Spinal cord (tissue), 10 donors: ENCODE measurements around the gene SUPT6H. TPM values are rescaled to one million over a fixed set of nuclear protein-coding genes. Genes with fewer than 3 reads are reported as not detected.
"Not testable (repeated sequence)": the region's sequence is repeated elsewhere in the genome, so short reads cannot be mapped to it uniquely, and the experiment has no call there.

Experiments
- DNase-seq, 6 donors: peaks; one replicate each; pipeline versions ENCODE4 v3.0.0 to v3.0.0-alpha.2; 2013 to 2015; ENCODE audit warnings: low spot score in 6 of 6, low read depth in 4 of 6
- H3K27ac ChIP-seq: one replicate; pipeline ENCODE4 v1.5.1; 2013; ENCODE audit warnings: low read depth, low read length, control low read depth
- H3K27me3 ChIP-seq: one replicate; pipeline ENCODE4 v1.6.1; 2013; ENCODE audit warnings: low read length; ENCODE audit not compliant: control insufficient read depth, insufficient read depth
- H3K36me3 ChIP-seq: one replicate; pipeline ENCODE4 v1.6.1; 2013; ENCODE audit warnings: low read length; ENCODE audit not compliant: control insufficient read depth, insufficient read depth
- H3K4me1 ChIP-seq: one replicate; pipeline ENCODE4 v1.6.1; 2013; ENCODE audit warnings: low read length; ENCODE audit not compliant: control insufficient read depth, insufficient read depth
- H3K4me3 ChIP-seq: one replicate; pipeline ENCODE4 v1.5.1; 2013; ENCODE audit warnings: low read depth, low read length, control low read depth
- H3K9me3 ChIP-seq: one replicate; pipeline ENCODE4 v1.6.1; 2013; ENCODE audit warnings: low read length; ENCODE audit not compliant: control insufficient read depth, insufficient read depth
- WGBS: methylation state at CpG from one replicate; pipeline ENCODE4 v1.1.5; 2013; ENCODE audit warnings: missing lambda C conversion rate; ENCODE audit not compliant: insufficient coverage; 5-methylcytosine and 5-hydroxymethylcytosine counted together
- polyA plus RNA-seq, 2 donors: library from polyadenylated mRNA; unstranded; fragments of 120-200 nt; gene quantifications; one replicate each; pipeline ENCODE4 v1.2.1, GENCODE V29; 2013; ENCODE audit not compliant: insufficient read length in 2 of 2
- total RNA-seq, 2 donors: library from RNA; depleted of rRNA in 1 of 2; stranded (reverse); fragments of 120-200 nt in 1 of 2; fragments of >200 nt in 1 of 2; gene quantifications; one replicate each; pipeline versions ENCODE4 v1.2.3 to v1.2.4, GENCODE V29; 2013 to 2014
- donor health status: healthy.

Gene SUPT6H
- total and polyA plus RNA-seq, 4 donors: 46.8 to 63.7 (median 53.9) TPM

DNA sequence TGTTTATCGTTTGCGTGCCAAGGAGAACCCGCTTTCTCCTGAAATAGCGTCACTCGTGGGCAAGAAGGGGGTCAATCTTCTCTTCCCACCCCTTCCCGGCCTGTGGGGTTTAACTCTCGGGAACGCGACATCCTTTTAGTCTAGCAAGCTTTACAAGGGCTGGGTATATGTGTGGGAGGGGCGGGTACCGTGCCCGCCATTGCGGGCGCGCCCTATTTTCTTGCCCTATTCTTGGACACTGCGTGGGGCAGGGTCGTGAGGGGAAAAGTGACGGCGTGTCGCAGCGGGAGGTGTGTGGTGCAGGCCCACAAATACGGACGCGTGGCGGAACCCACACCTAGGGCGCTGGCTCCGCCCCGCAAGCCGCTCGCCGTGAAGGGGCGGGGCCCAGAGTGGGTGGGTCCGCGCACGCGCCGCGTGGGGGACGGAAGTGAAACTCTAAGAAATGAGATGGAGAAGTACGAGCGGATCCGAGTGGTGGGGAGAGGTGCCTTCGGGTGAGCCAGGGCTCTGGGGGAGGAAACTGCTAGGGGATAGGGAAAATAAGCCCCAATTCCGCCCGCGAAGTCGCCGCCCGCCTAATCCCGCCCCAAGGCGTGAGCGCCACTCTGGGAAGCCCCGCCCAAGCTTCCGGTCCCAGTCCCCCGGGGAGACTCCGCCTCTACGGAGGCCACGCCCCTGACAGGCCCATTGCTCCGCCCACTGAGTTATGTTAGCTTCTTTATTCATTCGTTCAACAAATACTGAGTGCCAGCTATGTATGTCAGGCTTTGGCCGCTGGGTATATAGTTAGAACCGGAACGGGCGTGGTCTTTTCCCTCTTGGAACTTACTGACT, 66.6 kb downstream of the SUPT6H start, which contains the start of gene NEK8:
NEK8 (plus strand) TSS at position 425 of the 837 bp plus-strand sequence; CDS start at position 451, 26 bp downstream.
- Histone ChIP-seq H3K4me3 (peak within 1 kb of the TSS; percentile 96), H3K36me3 (peaks cover 15% of the 10 kb centered on the region), H3K4me1 (peaks cover 43% of the 10 kb centered on the region), H3K27me3 (no peaks in the 10 kb centered on the region), H3K9me3 (no peaks in the 10 kb centered on the region), H3K27ac (peak within 1 kb of the TSS; percentile 98)
- DNase-seq: peak in 3 of 6 donors; percentile 80 to 96 (median 95)
- WGBS: under 1% methylated on average over 55 of the region's 64 CpGs

GRCh38 chr17:28729950-28730330, 67.9 kb downstream of the SUPT6H start:
- Histone ChIP-seq H3K27ac (no peak overlapping the region), H3K4me3 (no peak overlapping the region), H3K9me3 (no peaks in the 10 kb centered on the region), H3K4me1 (peaks cover 40% of the 10 kb centered on the region), H3K27me3 (no peaks in the 10 kb centered on the region), H3K36me3 (peaks cover 4% of the 10 kb centered on the region)
- DNase-seq: no peak
- 77% methylated on average over 7 of the region's 11 CpGs for WGBS

DNA sequence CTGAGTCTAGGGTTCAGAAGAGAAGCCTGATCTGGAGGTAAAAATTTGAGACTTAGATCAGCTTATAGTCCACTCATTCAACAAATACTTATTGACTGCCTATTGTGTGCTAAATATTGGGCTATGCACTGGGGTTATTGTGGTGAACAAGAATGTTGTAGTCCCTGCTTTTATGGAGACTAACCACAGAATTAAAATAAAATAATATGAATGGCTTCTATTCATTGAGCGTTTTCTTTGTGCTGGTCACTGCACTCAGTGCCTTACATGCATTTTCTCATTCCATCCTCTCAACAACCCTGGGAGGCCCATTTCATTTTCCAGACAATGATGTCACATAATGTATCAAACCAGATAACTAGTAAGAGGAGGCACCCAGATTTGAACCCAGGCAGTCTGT, 71.3 kb downstream of the SUPT6H start:
- no peaks in the 10 kb centered on the region for H3K9me3 ChIP-seq
- H3K4me1 ChIP-seq: peaks cover 11% of the 10 kb centered on the region
- no peaks in the 10 kb centered on the region for H3K27me3 ChIP-seq
- H3K27ac ChIP-seq: peak overlapping the region; percentile 33
- H3K36me3 ChIP-seq: peaks cover 9% of the 10 kb centered on the region
- no CpG with 5 or more reads among the region's 1 CpG for WGBS
- no peak for DNase-seq
- no peak overlapping the region for H3K4me3 ChIP-seq

DNA sequence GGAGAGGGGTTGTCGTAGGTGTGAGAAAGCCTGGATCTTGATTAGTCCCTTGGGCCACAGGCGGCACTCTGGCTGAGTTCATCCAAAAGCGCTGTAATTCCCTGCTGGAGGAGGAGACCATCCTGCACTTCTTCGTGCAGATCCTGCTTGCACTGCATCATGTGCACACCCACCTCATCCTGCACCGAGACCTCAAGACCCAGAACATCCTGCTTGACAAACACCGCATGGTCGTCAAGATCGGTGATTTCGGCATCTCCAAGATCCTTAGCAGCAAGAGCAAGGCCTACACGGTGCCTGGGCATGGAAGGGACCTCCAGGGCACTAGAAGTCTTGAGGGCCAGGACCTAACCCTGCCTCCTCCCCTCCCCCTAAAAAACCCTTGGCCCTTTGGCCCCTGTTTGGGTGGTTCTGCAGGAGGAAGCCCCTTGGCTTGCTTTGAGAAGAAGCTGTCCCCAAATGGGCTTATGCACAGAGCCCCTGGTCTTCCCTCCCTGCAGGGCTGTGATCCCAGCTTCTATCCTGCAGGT, 72.8 kb downstream of the SUPT6H start:
- H3K27ac ChIP-seq: no peak overlapping the region
- no peaks in the 10 kb centered on the region for H3K4me1 ChIP-seq
- H3K9me3 ChIP-seq: no peaks in the 10 kb centered on the region
- peaks cover 15% of the 10 kb centered on the region for H3K36me3 ChIP-seq
- no peaks in the 10 kb centered on the region for H3K27me3 ChIP-seq
- DNase-seq: no peak
- 95% methylated on average over 9 of the region's 10 CpGs for WGBS
- H3K4me3 ChIP-seq: no peak overlapping the region

GRCh38 chr17:28735242-28735722, 73.3 kb downstream of the SUPT6H start:
- no peak for DNase-seq
- Histone ChIP-seq H3K27ac (no peak overlapping the region), H3K4me3 (no peak overlapping the region), H3K9me3 (no peaks in the 10 kb centered on the region), H3K27me3 (no peaks in the 10 kb centered on the region), H3K4me1 (no peaks in the 10 kb centered on the region), H3K36me3 (peaks cover 15% of the 10 kb centered on the region)
- 80% methylated on average over 4 of the region's 5 CpGs for WGBS

DNA sequence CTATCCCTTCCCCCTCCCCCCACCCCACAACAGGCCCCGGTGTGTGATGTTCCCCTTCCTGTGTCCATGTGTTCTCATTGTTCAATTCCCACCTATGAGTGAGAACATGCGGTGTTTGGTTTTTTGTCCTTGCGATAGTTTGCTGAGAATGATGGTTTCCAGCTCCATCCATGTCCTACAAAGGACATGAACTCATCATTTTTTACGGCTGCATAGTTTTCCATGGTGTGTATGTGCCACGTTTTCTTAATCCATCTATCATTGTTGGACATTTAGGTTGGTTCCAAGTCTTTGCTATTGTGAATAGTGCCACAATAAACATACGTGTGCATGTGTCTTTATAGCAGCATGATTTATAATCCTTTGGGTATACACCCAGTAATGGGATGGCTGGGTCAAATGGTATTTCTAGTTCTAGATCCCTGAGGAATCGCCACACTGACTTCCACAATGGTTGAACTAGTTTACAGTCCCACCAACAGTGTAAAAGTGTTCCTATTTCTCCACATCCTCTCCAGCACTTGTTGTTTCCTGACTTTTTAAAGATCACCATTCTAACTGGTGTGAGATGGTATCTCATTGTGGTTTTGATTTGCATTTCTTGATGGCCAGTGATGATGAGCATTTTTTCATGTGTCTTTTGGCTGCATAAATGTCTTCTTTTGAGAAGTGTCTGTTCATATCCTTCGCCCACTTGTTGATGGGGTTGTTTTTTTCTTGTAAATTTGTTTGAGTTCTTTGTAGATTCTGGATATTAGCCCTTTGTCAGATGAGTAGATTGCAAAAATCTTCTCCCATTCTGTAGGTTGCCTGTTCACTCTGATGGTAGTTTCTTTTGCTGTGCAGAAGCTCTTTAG, 74.1 kb downstream of the SUPT6H start:
- not testable (repeated sequence) for H3K9me3 ChIP-seq, H3K4me1 ChIP-seq, H3K27me3 ChIP-seq, DNase-seq, H3K27ac ChIP-seq, H3K4me3 ChIP-seq
- no CpG with 5 or more reads among the region's 8 CpGs for WGBS
- H3K36me3 ChIP-seq: peaks cover 16% of the 10 kb centered on the region

DNA sequence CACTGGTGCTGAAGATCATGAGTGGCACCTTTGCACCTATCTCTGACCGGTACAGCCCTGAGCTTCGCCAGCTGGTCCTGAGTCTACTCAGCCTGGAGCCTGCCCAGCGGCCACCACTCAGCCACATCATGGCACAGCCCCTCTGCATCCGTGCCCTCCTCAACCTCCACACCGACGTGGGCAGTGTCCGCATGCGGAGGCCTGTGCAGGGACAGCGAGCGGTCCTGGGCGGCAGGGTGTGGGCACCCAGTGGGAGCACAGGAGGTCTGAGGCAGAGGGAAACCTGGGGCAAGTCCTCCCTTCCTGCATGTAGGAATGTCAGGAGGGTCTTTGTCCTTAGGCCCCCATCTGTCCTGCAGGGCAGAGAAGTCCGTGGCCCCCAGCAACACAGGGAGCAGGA, 75.3 kb downstream of the SUPT6H start:
- Histone ChIP-seq H3K27ac (no peak overlapping the region), H3K9me3 (no peaks in the 10 kb centered on the region), H3K27me3 (no peaks in the 10 kb centered on the region), H3K4me3 (no peak overlapping the region), H3K36me3 (peaks cover 18% of the 10 kb centered on the region), H3K4me1 (peaks cover 15% of the 10 kb centered on the region)
- DNase-seq: no peak
- 95% methylated on average over 9 of the region's 12 CpGs for WGBS

- no peaks in the 10 kb centered on the region for H3K9me3 ChIP-seq
- H3K36me3 ChIP-seq: peaks cover 18% of the 10 kb centered on the region
- 89% methylated on average over 16 of the region's 22 CpGs for WGBS
- H3K4me1 ChIP-seq: peaks cover 22% of the 10 kb centered on the region
- H3K27ac ChIP-seq: no peak overlapping the region
- no peak overlapping the region for H3K4me3 ChIP-seq
- no peaks in the 10 kb centered on the region for H3K27me3 ChIP-seq
- DNase-seq: no peak
Measured at GRCh38 chr17:28737770-28738679, 76.0 kb downstream of the SUPT6H start.
